Keratinocyte (primary cell): ENCODE data around the gene ATP10D. TPM values are rescaled to one million over a fixed set of nuclear protein-coding genes. Genes with fewer than 3 reads are reported as not detected.

ENCODE experiments used
- DNase-seq: peaks from one replicate; pipeline ENCODE4 v3.0.0-alpha.2; 2011; ENCODE audit warnings: low read depth, missing footprints, low spot score
- FAIRE-seq: peaks from 2 replicates; lab custom pipeline; 2011; peaks lifted over from hg19 to GRCh38; lab: Jason Lieb, UNC
- H2AFZ ChIP-seq: 2 replicates; pipeline ENCODE4 v1.6.0; 2012; ENCODE audit warnings: low read length, control low read depth, inconsistent platforms; ENCODE audit not compliant: control insufficient read depth
- H3K27ac ChIP-seq: 2 replicates; pipeline ENCODE4 v1.5.1; 2011; ENCODE audit warnings: low read length; ENCODE audit not compliant: control insufficient read depth, insufficient read depth
- H3K27me3 ChIP-seq: 3 replicates; pipeline ENCODE4 v1.6.0; 2011; ENCODE audit warnings: low read length; ENCODE audit not compliant: control insufficient read depth, insufficient read depth; ENCODE audit errors: extremely low read depth
- H3K36me3 ChIP-seq, 2 experiments: 2 replicates in 1 of 2; 3 replicates in 1 of 2; pipeline ENCODE4 v1.5.1; 2011; ENCODE audit warnings: low read length in 2 of 2, mild to moderate bottlenecking in 1 of 2; ENCODE audit not compliant: control insufficient read depth in 2 of 2, insufficient read depth in 2 of 2; ENCODE audit errors: extremely low read depth in 1 of 2
- H3K4me1 ChIP-seq: 3 replicates; pipeline ENCODE4 v1.5.1; 2011; ENCODE audit warnings: low read length; ENCODE audit not compliant: control insufficient read depth, insufficient read depth; ENCODE audit errors: extremely low read depth
- H3K4me2 ChIP-seq: 3 replicates; pipeline ENCODE4 v1.6.0; 2011; ENCODE audit warnings: low read depth, low read length; ENCODE audit not compliant: control insufficient read depth, insufficient read depth; ENCODE audit errors: extremely low read depth
- H3K4me3 ChIP-seq, 3 experiments: fragments of 200-600 bp in 1 of 3; sonication (generic) in 1 of 3; 2 replicates in 2 of 3; 3 replicates in 1 of 3; pipeline ENCODE4 v1.5.1; 2011 to 2016; ENCODE audit warnings: low read length in 3 of 3, mild to moderate bottlenecking in 3 of 3, control low read depth in 2 of 3, inconsistent platforms in 1 of 3, low read depth in 1 of 3, mixed read lengths in 1 of 3, mixed run types in 1 of 3, moderate library complexity in 1 of 3; ENCODE audit not compliant: control insufficient read depth in 2 of 3, insufficient read depth in 2 of 3; ENCODE audit errors: extremely low read depth in 1 of 3
- H3K79me2 ChIP-seq: 2 replicates; pipeline ENCODE4 v1.6.0; 2012; ENCODE audit warnings: low read length; ENCODE audit not compliant: control insufficient read depth, insufficient read depth
- H3K9ac ChIP-seq: 3 replicates; pipeline ENCODE4 v1.6.0; 2011; ENCODE audit warnings: low read length; ENCODE audit not compliant: control insufficient read depth, insufficient read depth; ENCODE audit errors: extremely low read depth
- H3K9me1 ChIP-seq: 3 replicates; pipeline ENCODE4 v1.6.0; 2011; ENCODE audit warnings: low read length; ENCODE audit not compliant: control insufficient read depth, insufficient read depth; ENCODE audit errors: extremely low read depth
- H3K9me3 ChIP-seq: 2 replicates; pipeline ENCODE4 v1.5.1; 2012; ENCODE audit warnings: low read depth, low read length; ENCODE audit not compliant: control insufficient read depth
- H4K20me1 ChIP-seq: 3 replicates; pipeline ENCODE4 v1.6.0; 2011; ENCODE audit warnings: low read length; ENCODE audit not compliant: control insufficient read depth, insufficient read depth; ENCODE audit errors: extremely low read depth
- CTCF ChIP-seq, 3 experiments: IDR thresholded peaks in 1 of 3; conservative IDR thresholded peaks in 1 of 3; optimal IDR thresholded peaks in 1 of 3; 2 replicates in 2 of 3; 3 replicates in 1 of 3; pipeline versions ENCODE3 to v1.5.1; 2011; ENCODE audit warnings: low read length in 3 of 3, mild to moderate bottlenecking in 3 of 3, moderate library complexity in 2 of 3, control low read depth in 1 of 3, inconsistent platforms in 1 of 3; ENCODE audit not compliant: insufficient read depth in 2 of 3; ENCODE audit errors: extremely low read depth in 1 of 3
- EZH2 ChIP-seq: IDR thresholded peaks from one replicate; pipeline ENCODE4 v1.6.1; 2012; ENCODE audit warnings: inconsistent platforms, mild to moderate bottlenecking, low read length, moderate library complexity
- dilution Hi-C: fragments of 300-500 bp; cut with MboI; formaldehyde crosslinking; loops from one replicate; pipeline ENCODE4 v1.7.0; 2020; ENCODE audit warnings: low sequenced_read_pairs; ENCODE audit not compliant: extremely low pct_ligation_motif_present
- polyA plus RNA-seq, 5 experiments: library from polyadenylated mRNA; depleted of rRNA in 3 of 5; stranded (reverse) in 3 of 5; stranded (forward) in 1 of 5; unstranded in 1 of 5; fragments of >200 nt; gene quantifications; 1 replicate in 1 of 5; 2 replicates in 3 of 5; 3 replicates in 1 of 5; pipeline versions ENCODE4 v1.2.1 to v1.2.3, GENCODE V29; 2011 to 2012; ENCODE audit warnings: missing spikeins in 2 of 5, low read depth in 1 of 5, low replicate concordance in 1 of 5

The ATP10D gene
- polyA plus RNA-seq, 1 donor (not counting 4 experiments of a cell fraction or from before 2014, with no cell fraction given), result 97.3 TPM

- H3K9me1 ChIP-seq, result no peaks in the 10 kb centered on the region
- no peaks in the 10 kb centered on the region for H3K27me3 ChIP-seq
- dilution Hi-C loops, result no loop called here
- no peak overlapping the region for H2AFZ ChIP-seq
- peak overlapping the region; percentile 22 for H3K4me2 ChIP-seq
- H3K36me3 ChIP-seq, result no peaks in the 10 kb centered on the region
- peak; percentile 86 for FAIRE-seq
- no peaks in the 10 kb centered on the region for H3K9me3 ChIP-seq
- H3K79me2 ChIP-seq, result no peaks in the 10 kb centered on the region
- H3K4me1 ChIP-seq, result peaks cover 11% of the 10 kb centered on the region
- H4K20me1 ChIP-seq, result no peaks in the 10 kb centered on the region
- no peak overlapping the region for H3K9ac ChIP-seq
- TF ChIP-seq EZH2 (no peak), CTCF (optimal IDR thresholded peaks at IDR 0.05 in 1 of 3, IDR thresholded peaks at IDR 0.05 in 1 of 3, conservative IDR thresholded peaks at IDR 0.05 in 1 of 3; ENCODE audit: extremely low read depth in 1 of 3, insufficient read depth in 2 of 3, low read length in 3 of 3) (no peak)
- H3K4me3 ChIP-seq, result no peak overlapping the region
- peak; percentile 13 for DNase-seq
- H3K27ac ChIP-seq, result no peak overlapping the region
Measured at GRCh38 chr4:47598320-47598719, 113.2 kb downstream of the ATP10D start.

GRCh38 chr4:47598896-47599295, 113.8 kb downstream of the ATP10D start:
- no peak overlapping the region for H3K27ac ChIP-seq
- no peak for DNase-seq
- no peak overlapping the region for H3K9ac ChIP-seq
- H3K4me2 ChIP-seq, result no peak overlapping the region
- dilution Hi-C loops, result no loop called here
- no peaks in the 10 kb centered on the region for H3K27me3 ChIP-seq
- FAIRE-seq, result no peak
- H3K79me2 ChIP-seq, result no peaks in the 10 kb centered on the region
- no peaks in the 10 kb centered on the region for H3K9me3 ChIP-seq
- H2AFZ ChIP-seq, result no peak overlapping the region
- no peak overlapping the region for H3K4me3 ChIP-seq
- no peaks in the 10 kb centered on the region for H3K36me3 ChIP-seq
- no peaks in the 10 kb centered on the region for H3K9me1 ChIP-seq
- no peaks in the 10 kb centered on the region for H4K20me1 ChIP-seq
- TF ChIP-seq EZH2 (no peak), CTCF (optimal IDR thresholded peaks at IDR 0.05 in 1 of 3, IDR thresholded peaks at IDR 0.05 in 1 of 3, conservative IDR thresholded peaks at IDR 0.05 in 1 of 3; ENCODE audit: extremely low read depth in 1 of 3, insufficient read depth in 2 of 3, low read length in 3 of 3) (no peak)
- H3K4me1 ChIP-seq, result peaks cover 11% of the 10 kb centered on the region
